M059J (cell line): ENCODE measurements around the gene SLCO2B1. TPM values are rescaled to one million over a fixed set of nuclear protein-coding genes. Genes with fewer than 3 reads are reported as not detected.

Experiments used
- DNase-seq: peaks from one replicate; pipeline ENCODE4 v3.0.0-alpha.2; 2012; ENCODE audit warnings: low read depth
- total RNA-seq: library from RNA; depleted of rRNA; stranded (reverse); fragments of >200 nt; shearing (Covaris generic); gene quantifications from 2 replicates; pipeline ENCODE4 v1.2.3, GENCODE V29; 2014; rRNA removed

SLCO2B1 gene
- total RNA-seq, 1 experiment from 2014 or later: 0.74 TPM

GRCh38 chr11:75246671-75247350 is 95.9 kb downstream of the SLCO2B1 start:
- no peak for DNase-seq

GRCh38 chr11:75248924-75249256 is 98.0 kb downstream of the SLCO2B1 start:
- DNase-seq: no peak

- DNase-seq: no peak
Measured at GRCh38 chr11:75249704-75250103, 98.8 kb downstream of the SLCO2B1 start.

GRCh38 chr11:75254326-75254725 is 103.4 kb downstream of the SLCO2B1 start:
- no peak for DNase-seq

Other genes starting within 250 kb of the SLCO2B1 start
- gene XRRA1, start 202.0 kb upstream of the SLCO2B1 start, total RNA-seq: 9.1 and 10.0 TPM in 2 replicates
- gene SPCS2, start 201.8 kb upstream of the SLCO2B1 start, total RNA-seq: 43.7 and 60.6 TPM in 2 replicates
- 7.2 and 8.2 TPM in 2 replicates for gene NEU3, start 162.2 kb upstream of the SLCO2B1 start, total RNA-seq
- not detected in 2 replicates for gene OR2AT4, start 54.2 kb upstream of the SLCO2B1 start, total RNA-seq
- not detected in 2 replicates for gene TPBGL, start 89.7 kb downstream of the SLCO2B1 start, total RNA-seq
- gene ARRB1, start 200.6 kb downstream of the SLCO2B1 start, total RNA-seq: 5.8 and 9.1 TPM in 2 replicates
- 795 and 1,166 TPM in 2 replicates for gene RPS3, start 248.4 kb downstream of the SLCO2B1 start, total RNA-seq